Testis (tissue), 2 donors: Measurements from ENCODE around the gene FAM234A.

Experiments
- CTCF ChIP-seq, 3 experiments: fragments of 450-650 bp in 2 of 3; fragments of 200-600 bp in 1 of 3; sonication (generic) in 1 of 3; IDR thresholded peaks; one replicate each; pipeline ENCODE4 v1.5.1; 2016 to 2019; ENCODE audit warnings: antibody characterized with exemption in 3 of 3, mild to moderate bottlenecking in 2 of 3, moderate library complexity in 1 of 3
- POLR2A ChIP-seq: fragments of 450-650 bp; IDR thresholded peaks from one replicate; pipeline ENCODE4 v1.6.1; 2017; ENCODE audit warnings: antibody characterized with exemption, mild to moderate bottlenecking, moderate library complexity

- TF ChIP-seq CTCF (IDR thresholded peaks at IDR 0.05) (no peak), POLR2A (no peak)
These were observed 55.5 kb downstream of the FAM234A start for GRCh38 chr16:290015-290680.
